ENCODE measurements around the gene SLC2A4RG. TPM values are rescaled to one million over a fixed set of nuclear protein-coding genes. Genes with fewer than 3 reads are reported as not detected.

Gene SLC2A4RG
- polyA plus RNA-seq, 1 of the 3 experiments (the other 2 are of a cell fraction), result 90.9 TPM

- TF ChIP-seq CTCF (IDR thresholded peaks at IDR 0.05) (no peak), TEAD4 (IDR thresholded peaks at IDR 0.05; ENCODE audit: borderline replicate concordance, insufficient read depth) (no peak), MAX (IDR thresholded peaks at IDR 0.05; ENCODE audit: low read depth) (peak; percentile 76), FOXM1 (IDR thresholded peaks at IDR 0.05; ENCODE audit: low read depth) (0 out of 2 replicates have a peak, but pooled peaks have one; percentile 23), MEF2A (IDR thresholded peaks at IDR 0.05; ENCODE audit: borderline replicate concordance, low read depth) (no peak)
Measured at GRCh38 chr20:63707558-63708300, 31.8 kb upstream of the SLC2A4RG start, which contains the start of the genes ARFRP1 and ZGPAT (continued).

DNA sequence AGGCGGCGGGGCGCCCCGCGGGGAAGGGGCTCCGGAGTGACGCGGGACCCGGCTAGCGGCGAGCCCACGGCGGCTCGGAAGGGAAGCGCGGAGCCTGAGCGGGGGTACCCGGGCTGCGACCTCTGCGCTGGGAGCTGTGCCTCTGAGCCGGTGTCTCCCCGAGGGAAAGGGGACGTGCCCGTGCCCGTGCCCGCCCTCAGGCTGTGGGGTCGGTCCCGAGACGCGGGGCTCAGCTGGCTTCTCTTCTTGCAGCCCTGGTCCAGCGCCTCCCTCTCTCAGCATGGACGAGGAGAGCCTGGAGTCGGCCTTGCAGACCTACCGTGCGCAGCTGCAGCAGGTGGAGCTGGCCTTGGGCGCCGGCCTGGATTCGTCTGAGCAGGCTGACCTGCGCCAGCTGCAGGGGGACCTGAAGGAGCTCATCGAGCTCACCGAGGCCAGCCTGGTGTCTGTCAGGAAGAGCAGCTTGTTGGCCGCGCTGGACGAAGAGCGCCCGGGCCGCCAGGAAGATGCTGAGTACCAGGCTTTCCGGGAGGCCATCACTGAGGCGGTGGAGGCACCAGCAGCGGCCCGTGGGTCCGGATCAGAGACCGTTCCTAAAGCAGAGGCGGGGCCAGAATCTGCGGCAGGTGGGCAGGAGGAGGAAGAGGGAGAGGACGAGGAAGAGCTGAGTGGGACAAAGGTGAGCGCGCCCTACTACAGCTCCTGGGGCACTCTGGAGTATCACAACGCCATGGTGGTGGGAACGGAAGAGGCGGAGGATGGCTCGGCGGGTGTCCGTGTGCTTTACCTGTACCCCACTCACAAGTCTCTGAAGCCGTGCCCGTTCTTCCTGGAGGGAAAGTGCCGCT lies 31.1 kb upstream of the SLC2A4RG start:
- TF ChIP-seq CHD2 (IDR thresholded peaks at IDR 0.05; ENCODE audit: low read length, partially characterized antibody) (no peak), CTCF (IDR thresholded peaks at IDR 0.05) (no peak), FOSL2 (IDR thresholded peaks at IDR 0.05; ENCODE audit: borderline replicate concordance, low read depth) (no peak), JUND (IDR thresholded peaks at IDR 0.05) (no peak), RAD21 (IDR thresholded peaks at IDR 0.05; ENCODE audit: low read length) (no peak), ELF1 (IDR thresholded peaks at IDR 0.05) (no peak), SMC3 (IDR thresholded peaks at IDR 0.05; ENCODE audit: low read depth, low read length) (no peak), NRF1 (IDR thresholded peaks at IDR 0.05; ENCODE audit: low read depth, low read length) (no peak), RFX5 (IDR thresholded peaks at IDR 0.05; ENCODE audit: low read length) (no peak), NFIC (IDR thresholded peaks at IDR 0.05; ENCODE audit: borderline replicate concordance) (no peak), EZH2phosphoT487 (IDR thresholded peaks at IDR 0.05; ENCODE audit: borderline replicate concordance, low read depth) (no peak), PBX3 (IDR thresholded peaks at IDR 0.05) (no peak), YY1 (IDR thresholded peaks at IDR 0.05; ENCODE audit: low read depth) (no peak)
- TF ChIP-seq, protein P1, sequence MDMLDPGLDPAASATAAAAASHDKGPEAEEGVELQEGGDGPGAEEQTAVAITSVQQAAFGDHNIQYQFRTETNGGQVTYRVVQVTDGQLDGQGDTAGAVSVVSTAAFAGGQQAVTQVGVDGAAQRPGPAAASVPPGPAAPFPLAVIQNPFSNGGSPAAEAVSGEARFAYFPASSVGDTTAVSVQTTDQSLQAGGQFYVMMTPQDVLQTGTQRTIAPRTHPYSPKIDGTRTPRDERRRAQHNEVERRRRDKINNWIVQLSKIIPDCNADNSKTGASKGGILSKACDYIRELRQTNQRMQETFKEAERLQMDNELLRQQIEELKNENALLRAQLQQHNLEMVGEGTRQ (IDR thresholded peaks at IDR 0.05; ENCODE audit: borderline replicate concordance, low read depth, low read length), result no peak
- Histone ChIP-seq H2AFZ (ENCODE audit: low read depth) (no peak overlapping the region), H3K4me1 (ENCODE audit: control insufficient read depth in 1 of 2, insufficient read depth in 2 of 2, low read depth in 1 of 2, low read length in 1 of 2) (peaks cover 0 to 20% of the 10 kb centered on the region in 2 experiments; a peak in 1 of 4 replicates), H3K4me2 (peak overlapping the region; percentile 92), H3K36me3 (replicated peaks in 1 of 2; ENCODE audit: control insufficient read depth in 1 of 2, insufficient read depth in 2 of 2, low read length in 1 of 2) (peaks cover 43 to 59% of the 10 kb centered on the region in 2 experiments), H3K9ac (peak overlapping the region; percentile 89), H3K9me3 (peaks cover 7% of the 10 kb centered on the region), H4K20me1 (ENCODE audit: insufficient read depth) (0 out of 2 replicates have a peak, but pooled peaks cover 3% of the 10 kb centered on the region), H3K27ac (ENCODE audit: low read depth in 2 of 2, low read length in 1 of 2) (peak overlapping the region in 1 of 2 experiments; percentile 53; a peak in 2 of 4 replicates), H3F3A (replicated peaks; ENCODE audit: insufficient read depth) (peaks cover 4% of the 10 kb centered on the region), H3K79me2 (ENCODE audit: insufficient read depth) (peaks cover 87% of the 10 kb centered on the region), H3K27me3 (ENCODE audit: insufficient read depth) (no peaks in the 10 kb centered on the region), H3K4me3 (ENCODE audit: low read depth in 2 of 2, low read length in 1 of 2) (peak overlapping the region; percentile 70 to 90), H3K9me2 (no peaks in the 10 kb centered on the region)
- DNase-seq, result peak; percentile 12
- CTCF ChIA-PET, result interaction anchor here (0.9 to 1.6 kb wide), 4 partner anchors 13 to 265 kb away, joined by 3 to 4 read pairs (median 4); no protein-coding TSS in a partner anchor
- POLR2A ChIA-PET, result interaction anchor here (0.6 to 2.6 kb wide), 11 partner anchors 11 to 272 kb away, joined by 3 to 22 read pairs (median 3); partner anchors contain the start of genes RTEL1, SAMD10, STMN3 and TNFRSF6B
- 66% methylated on average over 26 of the region's 67 CpGs for WGBS (ENCODE audit: low lambda C conversion rate)

Measured in SK-N-SH (cell line).